ENCODE results near the gene FAM171A1.

DNA sequence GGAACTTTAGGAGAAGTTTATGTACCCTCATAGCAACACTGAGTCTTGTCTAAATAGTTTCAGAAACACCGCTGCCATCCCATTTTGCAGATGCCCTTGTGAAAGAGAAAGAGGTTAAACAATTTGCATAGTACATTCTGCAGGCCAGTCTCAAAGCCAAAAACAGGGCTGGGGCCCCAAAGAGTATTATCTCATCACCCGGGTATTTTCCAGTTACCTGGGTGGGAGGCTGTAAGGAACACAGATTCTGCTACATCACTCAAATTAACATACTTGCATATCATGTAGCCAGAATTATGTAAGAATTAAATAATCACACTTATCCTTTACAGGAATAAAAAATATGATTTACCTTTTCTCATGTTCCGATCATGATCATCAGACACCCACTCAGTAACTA lies 3.1 kb upstream of the FAM171A1 start:
- TF ChIP-seq CTCF (conservative IDR thresholded peaks at IDR 0.05 in 1 of 2, IDR thresholded peaks at IDR 0.05 in 1 of 2; ENCODE audit: low read depth in 1 of 2, low read length in 2 of 2) (no peak), EZH2 (IDR thresholded peaks at IDR 0.05; ENCODE audit: low read length, missing control alignments) (no peak)

All from fibroblast of lung (primary cell).